Upper lobe of right lung (tissue), 1 donor: ENCODE measurements around the gene FBN3. TPM values are rescaled to one million over a fixed set of nuclear protein-coding genes. Genes with fewer than 3 reads are reported as not detected.

Source experiments
- ATAC-seq: fragments of 200-7000 bp; cut with Tn5 transposase; one replicate; pipeline ENCODE4 v1.9.1; 2020; ENCODE audit warnings: mild to moderate bottlenecking, moderate library complexity
- DNase-seq: peaks from one replicate; pipeline ENCODE4 v3.0.0-alpha.2; 2020
- H3K27ac ChIP-seq: fragments of 200-600 bp; one replicate; pipeline ENCODE4 v1.8.0; 2022
- H3K27me3 ChIP-seq: fragments of 200-600 bp; one replicate; pipeline ENCODE4 v1.8.0; 2022; ENCODE audit warnings: mild to moderate bottlenecking
- H3K36me3 ChIP-seq: fragments of 200-600 bp; one replicate; pipeline ENCODE4 v1.8.0; 2022
- H3K4me1 ChIP-seq: fragments of 200-600 bp; one replicate; pipeline ENCODE4 v1.8.0; 2022
- H3K4me3 ChIP-seq: fragments of 200-600 bp; one replicate; pipeline ENCODE4 v1.8.0; 2022; ENCODE audit warnings: mild to moderate bottlenecking
- H3K9me3 ChIP-seq: fragments of 200-600 bp; one replicate; pipeline ENCODE4 v1.8.0; 2022
- CTCF ChIP-seq: fragments of 200-600 bp; IDR thresholded peaks from one replicate; pipeline ENCODE4 v1.8.0; 2022; ENCODE audit warnings: antibody characterized with exemption
- intact Hi-C: fragments of 100-400 bp; cut with DNase I; formaldehyde crosslinking; loops from one replicate; pipeline ENCODE4 v1.11.0; 2022
- total RNA-seq: library from RNA; stranded (reverse); fragmentation: NEBNext Ultra II Directional; extraction: Animal tissue kit (Norgen Biotek cat#: 25700); gene quantifications from one replicate; pipeline ENCODE4 v1.2.1, GENCODE V29; 2021
- donor health status: DM: no; HTN: yes; CAD: no; lungs with severe emphysema.

The FBN3 gene
- total RNA-seq, 1 donor from 2014 or later: 8.5 TPM

- H3K9me3 ChIP-seq: no peaks in the 10 kb centered on the region
- H3K36me3 ChIP-seq: no peaks in the 10 kb centered on the region
- DNase-seq (no peak), ATAC-seq (no peak)
- H3K4me1 ChIP-seq: no peaks in the 10 kb centered on the region
- no peak overlapping the region for H3K27ac ChIP-seq
- no peak for TF ChIP-seq CTCF
- no peak overlapping the region for H3K4me3 ChIP-seq
- intact Hi-C loops: no loop called here
- no peaks in the 10 kb centered on the region for H3K27me3 ChIP-seq
Observed at GRCh38 chr19:8084152-8084551, 65.2 kb downstream of the FBN3 start.

- H3K27me3 ChIP-seq: no peaks in the 10 kb centered on the region
- intact Hi-C loops: no loop called here
- ATAC-seq: no peak
Observed at GRCh38 chr19:8083141-8083540, 66.3 kb downstream of the FBN3 start.

GRCh38 chr19:8081569-8082550, 67.5 kb downstream of the FBN3 start:
- intact Hi-C loops: no loop called here
- no peak for ATAC-seq

More at GRCh38 chr19:8083141-8083540, 66.3 kb downstream of the FBN3 start:
- no peak overlapping the region for H3K27ac ChIP-seq
- H3K9me3 ChIP-seq: no peaks in the 10 kb centered on the region
- DNase-seq: no peak
- no peaks in the 10 kb centered on the region for H3K36me3 ChIP-seq
- no peak for TF ChIP-seq CTCF
- no peak overlapping the region for H3K4me3 ChIP-seq
- no peaks in the 10 kb centered on the region for H3K4me1 ChIP-seq

GRCh38 chr19:8080832-8081231, 68.6 kb downstream of the FBN3 start:
- DNase-seq: no peak
- intact Hi-C loops: no loop called here

More at GRCh38 chr19:8081569-8082550, 67.5 kb downstream of the FBN3 start:
- Histone ChIP-seq H3K9me3 (no peaks in the 10 kb centered on the region), H3K36me3 (no peaks in the 10 kb centered on the region), H3K4me1 (no peaks in the 10 kb centered on the region), H3K27me3 (no peaks in the 10 kb centered on the region), H3K27ac (no peak overlapping the region), H3K4me3 (no peak overlapping the region)
- no peak for TF ChIP-seq CTCF
- DNase-seq: no peak

GRCh38 chr19:8079988-8080387, 69.4 kb downstream of the FBN3 start:
- Histone ChIP-seq H3K36me3 (no peaks in the 10 kb centered on the region), H3K4me3 (no peak overlapping the region), H3K9me3 (no peaks in the 10 kb centered on the region), H3K4me1 (no peaks in the 10 kb centered on the region), H3K27me3 (no peaks in the 10 kb centered on the region), H3K27ac (no peak overlapping the region)
- DNase-seq (no peak), ATAC-seq (no peak)
- TF ChIP-seq CTCF: no peak
- intact Hi-C loops: no loop called here

More at GRCh38 chr19:8080832-8081231, 68.6 kb downstream of the FBN3 start:
- H3K9me3 ChIP-seq: no peaks in the 10 kb centered on the region
- no peak overlapping the region for H3K27ac ChIP-seq
- no peaks in the 10 kb centered on the region for H3K4me1 ChIP-seq
- H3K27me3 ChIP-seq: no peaks in the 10 kb centered on the region
- H3K4me3 ChIP-seq: no peak overlapping the region
- ATAC-seq: no peak
- H3K36me3 ChIP-seq: no peaks in the 10 kb centered on the region
- TF ChIP-seq CTCF: no peak
